Measurements from ENCODE around the gene PDGFRB. TPM values are rescaled to one million over a fixed set of nuclear protein-coding genes. Genes with fewer than 3 reads are reported as not detected.

Gene PDGFRB
- total RNA-seq, 1 donor from 2014 or later = 4.6 TPM

DNA sequence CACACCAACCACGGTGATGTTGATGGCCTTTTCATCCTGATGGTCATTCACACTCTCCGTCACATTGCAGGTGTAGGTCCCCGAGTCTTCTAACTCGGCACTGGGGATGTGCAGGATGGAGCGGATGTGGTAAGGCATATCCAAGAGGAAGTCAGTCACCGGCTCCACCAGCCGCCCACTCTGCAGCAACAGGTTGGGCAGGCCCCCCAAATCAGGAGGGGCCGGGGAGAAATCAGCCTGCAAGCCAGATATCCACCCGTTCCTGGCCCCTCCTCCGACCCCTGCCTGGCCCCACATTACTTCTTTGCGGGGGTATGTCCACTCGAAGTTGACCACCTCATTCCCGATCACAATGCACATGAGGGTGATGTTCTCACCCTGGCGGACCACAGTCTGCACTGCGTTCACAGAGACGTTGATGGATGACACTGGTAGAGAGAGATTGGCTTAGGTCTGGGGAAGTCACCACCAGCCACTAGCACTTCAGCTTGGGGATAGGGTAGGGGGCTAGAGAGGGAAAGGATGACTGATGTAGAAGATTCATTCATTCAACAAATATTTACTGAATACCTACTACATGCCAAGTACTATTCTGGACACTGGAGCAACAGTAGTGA, 22.0 kb downstream of the PDGFRB start:
- H3K4me3 ChIP-seq (ENCODE audit: low read depth, low read length) = no peak overlapping the region
- DNase-seq (ENCODE audit: low read depth) = no peak
- TF ChIP-seq CTCF (conservative IDR thresholded peaks at IDR 0.05; ENCODE audit: low read depth, low read length) = no peak

- no peak for DNase-seq (ENCODE audit: low read depth)
- TF ChIP-seq CTCF (conservative IDR thresholded peaks at IDR 0.05; ENCODE audit: low read depth, low read length) = no peak
Measured at GRCh38 chr5:150132740-150133139, 22.9 kb downstream of the PDGFRB start.

GRCh38 chr5:150131978-150132694, 23.5 kb downstream of the PDGFRB start:
- TF ChIP-seq CTCF (conservative IDR thresholded peaks at IDR 0.05; ENCODE audit: low read depth, low read length) = no peak
- H3K4me3 ChIP-seq (ENCODE audit: low read depth, low read length) = no peak overlapping the region
- DNase-seq (ENCODE audit: low read depth) = no peak

More at GRCh38 chr5:150132740-150133139, 22.9 kb downstream of the PDGFRB start:
- no peak overlapping the region for H3K4me3 ChIP-seq (ENCODE audit: low read depth, low read length)

- H3K4me3 ChIP-seq (ENCODE audit: low read depth, low read length) = no peak overlapping the region
- no peak for TF ChIP-seq CTCF (conservative IDR thresholded peaks at IDR 0.05; ENCODE audit: low read depth, low read length)
- no peak for DNase-seq (ENCODE audit: low read depth)
Measured at GRCh38 chr5:150131461-150131860, 24.2 kb downstream of the PDGFRB start.

DNA sequence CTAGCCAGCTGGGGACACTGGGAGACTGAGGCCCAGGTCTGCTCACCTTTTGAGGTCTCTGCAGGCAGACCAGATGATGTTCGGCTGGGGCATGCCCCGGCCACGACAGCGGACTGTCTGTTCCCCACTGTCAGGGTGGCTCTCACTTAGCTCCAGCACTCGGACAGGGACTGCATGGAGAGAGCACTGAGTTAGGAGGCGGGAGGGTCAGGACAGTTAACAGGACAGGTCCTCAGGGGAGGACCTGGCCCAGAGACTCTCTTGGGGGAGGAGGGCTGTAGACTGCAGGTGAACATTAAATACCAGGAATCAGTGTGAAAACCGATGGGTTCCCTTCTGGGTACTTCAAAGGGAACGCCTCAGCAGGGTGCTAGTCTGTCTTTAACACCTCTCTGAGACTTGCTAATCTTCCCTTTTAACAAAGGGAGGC, 25.1 kb downstream of the PDGFRB start:
- no peak for DNase-seq (ENCODE audit: low read depth)
- no peak overlapping the region for H3K4me3 ChIP-seq (ENCODE audit: low read depth, low read length)
- no peak for TF ChIP-seq CTCF (conservative IDR thresholded peaks at IDR 0.05; ENCODE audit: low read depth, low read length)

DNA sequence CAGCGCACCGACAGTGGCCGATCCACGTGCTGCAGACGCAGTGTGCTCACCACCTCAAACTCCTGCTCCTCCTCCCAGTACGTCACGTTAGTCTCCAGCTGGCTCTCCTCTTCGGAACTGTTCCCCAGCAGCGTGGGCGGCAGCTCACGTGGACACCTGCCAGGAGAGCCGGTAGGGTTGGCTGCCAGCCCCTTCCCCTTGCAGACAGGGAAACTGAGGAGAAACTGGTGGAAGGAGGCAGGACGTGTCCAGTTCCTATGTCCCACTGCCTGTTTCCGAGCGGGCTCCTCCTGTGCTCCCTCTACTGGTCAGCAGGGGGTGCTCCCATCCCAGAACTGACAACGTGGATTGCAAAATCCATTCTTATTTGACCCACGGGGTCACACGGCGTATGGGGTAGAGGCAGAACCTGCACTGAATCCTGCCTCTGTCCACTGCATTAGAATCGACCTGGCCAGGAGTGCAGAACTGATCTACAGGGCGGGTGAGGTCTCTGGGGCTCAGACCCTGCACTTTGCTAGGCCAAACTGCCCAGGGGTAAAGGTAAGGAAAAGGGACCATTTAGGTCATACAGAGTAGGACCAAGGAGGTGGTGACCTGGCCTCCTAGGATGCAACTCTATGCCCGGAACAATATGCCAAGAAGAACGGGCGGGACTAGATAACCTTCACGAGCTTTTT, 25.7 kb downstream of the PDGFRB start:
- no peak for DNase-seq (ENCODE audit: low read depth)
- peak; percentile 97 for TF ChIP-seq CTCF (conservative IDR thresholded peaks at IDR 0.05; ENCODE audit: low read depth, low read length)
- peak overlapping the region; percentile 44 for H3K4me3 ChIP-seq (ENCODE audit: low read depth, low read length)

Data from epithelial cell of proximal tubule (primary cell).